GM10847 (cell line): Measurements from ENCODE around the gene SEZ6L.

Experiments used
- POLR2A ChIP-seq: IDR thresholded peaks from 2 replicates; pipeline ENCODE4 v1.6.1; 2011; ENCODE audit not compliant: insufficient read length; ENCODE audit errors: extremely low read depth

The SEZ6L gene

GRCh38 chr22:26168330-26168851, 871 bp upstream of the SEZ6L start:
- no peak for TF ChIP-seq POLR2A

- TF ChIP-seq POLR2A: no peak
Measured at GRCh38 chr22:26168939-26169314, 335 bp upstream of the SEZ6L start.

- TF ChIP-seq POLR2A: no peak
Measured at GRCh38 chr22:26170112-26170492, 840 bp downstream of the SEZ6L start.

- TF ChIP-seq POLR2A: no peak
Measured at GRCh38 chr22:26170795-26171580, 1.7 kb downstream of the SEZ6L start.

- TF ChIP-seq POLR2A: no peak
Measured at GRCh38 chr22:26172389-26172990, 3.2 kb downstream of the SEZ6L start.

- no peak for TF ChIP-seq POLR2A
Measured at GRCh38 chr22:26174280-26174679, 5.0 kb downstream of the SEZ6L start.

- TF ChIP-seq POLR2A: no peak
Measured at GRCh38 chr22:26182723-26183122, 13.5 kb downstream of the SEZ6L start.

GRCh38 chr22:26185190-26185589, 15.9 kb downstream of the SEZ6L start:
- TF ChIP-seq POLR2A: no peak

GRCh38 chr22:26188341-26188740, 19.1 kb downstream of the SEZ6L start:
- TF ChIP-seq POLR2A: no peak

GRCh38 chr22:26194313-26194712, 25.1 kb downstream of the SEZ6L start:
- no peak for TF ChIP-seq POLR2A

GRCh38 chr22:26194877-26195276, 25.6 kb downstream of the SEZ6L start:
- no peak for TF ChIP-seq POLR2A

- no peak for TF ChIP-seq POLR2A
Measured at GRCh38 chr22:26196657-26197056, 27.4 kb downstream of the SEZ6L start.

- no peak for TF ChIP-seq POLR2A
Measured at GRCh38 chr22:26197425-26197824, 28.2 kb downstream of the SEZ6L start.

- no peak for TF ChIP-seq POLR2A
Measured at GRCh38 chr22:26199665-26200064, 30.4 kb downstream of the SEZ6L start.

GRCh38 chr22:26202280-26202924, 33.1 kb downstream of the SEZ6L start:
- no peak for TF ChIP-seq POLR2A

GRCh38 chr22:26205494-26205893, 36.2 kb downstream of the SEZ6L start:
- TF ChIP-seq POLR2A: no peak

- no peak for TF ChIP-seq POLR2A
Measured at GRCh38 chr22:26210334-26210733, 41.1 kb downstream of the SEZ6L start.

GRCh38 chr22:26213826-26214225, 44.6 kb downstream of the SEZ6L start:
- no peak for TF ChIP-seq POLR2A
